Measurements from ENCODE around the gene TNFRSF13B. TPM values are rescaled to one million over a fixed set of nuclear protein-coding genes. Genes with fewer than 3 reads are reported as not detected.
A peak's percentile ranks its signal among the peaks of the same experiment; 100 is the strongest.

TNFRSF13B gene
- not detected for total RNA-seq
- under 1 TPM in 2 of 3 donors, not detected in 1; 0.18 to 0.48 TPM for polyA plus RNA-seq
- long read RNA-seq, donor 1, result 0 reads
- long read RNA-seq, donor 2, result 0 reads
- long read RNA-seq, donor 3, result 0 reads
- long read RNA-seq, donor 4, result 0 reads
- long read RNA-seq, donor 5, result 0 reads
- long read RNA-seq, donor 6, result 0 reads
- long read RNA-seq, donor 7, result 0 reads
- long read RNA-seq, donor 8, result 0 reads
- long read RNA-seq, donor 9, result 0 reads
- long read RNA-seq, donor 10, result 0 reads

- Histone ChIP-seq H3K27me3 (no peaks in the 10 kb centered on the region), H3K4me1 (replicated peaks in 1 of 2) (no peaks in the 10 kb centered on the region), H3K36me3 (replicated peaks in 1 of 2) (no peaks in the 10 kb centered on the region), H3K4me3 (no peak within 1 kb of the TSS), H3K9me3 (replicated peaks in 1 of 3) (no peaks in the 10 kb centered on the region), H3K27ac (no peak within 1 kb of the TSS)
- TF ChIP-seq POLR2A (IDR thresholded peaks at IDR 0.05) (no peak), CTCF (IDR thresholded peaks at IDR 0.05) (no peak)
- DNase-seq, result no peak
- intact Hi-C loops (cut with DNase I), result no loop called here
- 85 to 94% (median 86%) methylated on average over 15 to 17 of the region's 17 CpGs for WGBS, 4 donors
Measured at GRCh38 chr17:16971458-16972338, at the start of gene TNFRSF13B. Gene TNFRSF13B (minus strand): TSS chr17:16972118. CDS start chr17:16972075, 43 bp downstream.

GRCh38 chr17:17021194-17021863, 49.4 kb upstream of the TNFRSF13B start:
- no peak for TF ChIP-seq POLR2A (IDR thresholded peaks at IDR 0.05)
- TF ChIP-seq CTCF (IDR thresholded peaks at IDR 0.05), result no peak
- 68 to 73% (median 69%) methylated on average over 2 to 15 of the region's 15 CpGs for WGBS, 4 donors
- no peaks in the 10 kb centered on the region for H3K36me3 ChIP-seq (replicated peaks in 1 of 2)
- H3K9me3 ChIP-seq (replicated peaks in 1 of 3), result no peaks in the 10 kb centered on the region
- H3K4me3 ChIP-seq, result no peak overlapping the region
- intact Hi-C loops (cut with DNase I), result no loop called here
- no peaks in the 10 kb centered on the region for H3K27me3 ChIP-seq
- H3K27ac ChIP-seq, result peak overlapping the region in 2 of 5 donors; percentile 62 to 87
- H3K4me1 ChIP-seq (replicated peaks in 1 of 2), result no peaks in the 10 kb centered on the region
- peak in 6 of 7 donors; percentile 34 to 70 (median 40) for DNase-seq

- H3K9me3 ChIP-seq (replicated peaks in 1 of 3), result no peaks in the 10 kb centered on the region
- intact Hi-C loops (cut with DNase I), result no loop called here
- H3K4me3 ChIP-seq, result no peak overlapping the region
- no peaks in the 10 kb centered on the region for H3K4me1 ChIP-seq (replicated peaks in 1 of 2)
- DNase-seq, result no peak
- 87 to 100% (median 90%) methylated on average over 6 to 8 of the region's 8 CpGs for WGBS, 4 donors
- no peaks in the 10 kb centered on the region for H3K27me3 ChIP-seq
- H3K27ac ChIP-seq, result peak overlapping the region in 2 of 5 donors; percentile 41 to 87
- H3K36me3 ChIP-seq (replicated peaks in 1 of 2), result no peaks in the 10 kb centered on the region
- TF ChIP-seq CTCF (IDR thresholded peaks at IDR 0.05), result no peak
- no peak for TF ChIP-seq POLR2A (IDR thresholded peaks at IDR 0.05)
Measured at GRCh38 chr17:17020821-17021193, 48.9 kb upstream of the TNFRSF13B start.

GRCh38 chr17:17019891-17020456, 48.1 kb upstream of the TNFRSF13B start:
- H3K9me3 ChIP-seq (replicated peaks in 1 of 3), result no peaks in the 10 kb centered on the region
- no peaks in the 10 kb centered on the region for H3K36me3 ChIP-seq (replicated peaks in 1 of 2)
- no peak overlapping the region for H3K27ac ChIP-seq
- no peaks in the 10 kb centered on the region for H3K27me3 ChIP-seq
- H3K4me3 ChIP-seq, result no peak overlapping the region
- DNase-seq, result no peak
- TF ChIP-seq CTCF (IDR thresholded peaks at IDR 0.05) (no peak), POLR2A (IDR thresholded peaks at IDR 0.05) (no peak)
- intact Hi-C loops (cut with DNase I), result no loop called here
- H3K4me1 ChIP-seq (replicated peaks in 1 of 2), result no peaks in the 10 kb centered on the region
- WGBS, 4 donors, result 91 to 97% (median 95%) methylated on average over 8 to 13 of the region's 13 CpGs
